Measurements from ENCODE around the gene FAM222A.

DNA sequence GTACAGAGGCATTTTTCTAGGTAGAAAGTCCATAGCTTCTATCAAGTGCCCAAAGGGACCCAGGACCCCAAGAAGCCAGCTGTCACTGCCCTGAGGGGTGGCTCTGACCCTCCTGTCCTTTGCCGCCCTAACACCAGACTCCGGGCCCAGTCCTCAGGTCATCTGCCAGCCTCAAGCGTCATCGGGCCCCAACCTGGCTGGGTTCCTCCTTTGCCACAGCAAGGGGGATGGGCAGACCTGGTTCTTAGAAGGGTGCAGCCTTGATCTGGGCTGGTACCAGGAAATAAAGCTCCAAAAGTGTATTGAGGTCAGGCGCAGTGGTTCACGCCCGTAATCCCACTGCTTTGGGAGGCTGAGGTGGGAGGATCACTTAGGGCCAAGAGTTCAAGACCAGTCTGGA is 27.1 kb upstream of the FAM222A start:
- TF ChIP-seq, protein P1, sequence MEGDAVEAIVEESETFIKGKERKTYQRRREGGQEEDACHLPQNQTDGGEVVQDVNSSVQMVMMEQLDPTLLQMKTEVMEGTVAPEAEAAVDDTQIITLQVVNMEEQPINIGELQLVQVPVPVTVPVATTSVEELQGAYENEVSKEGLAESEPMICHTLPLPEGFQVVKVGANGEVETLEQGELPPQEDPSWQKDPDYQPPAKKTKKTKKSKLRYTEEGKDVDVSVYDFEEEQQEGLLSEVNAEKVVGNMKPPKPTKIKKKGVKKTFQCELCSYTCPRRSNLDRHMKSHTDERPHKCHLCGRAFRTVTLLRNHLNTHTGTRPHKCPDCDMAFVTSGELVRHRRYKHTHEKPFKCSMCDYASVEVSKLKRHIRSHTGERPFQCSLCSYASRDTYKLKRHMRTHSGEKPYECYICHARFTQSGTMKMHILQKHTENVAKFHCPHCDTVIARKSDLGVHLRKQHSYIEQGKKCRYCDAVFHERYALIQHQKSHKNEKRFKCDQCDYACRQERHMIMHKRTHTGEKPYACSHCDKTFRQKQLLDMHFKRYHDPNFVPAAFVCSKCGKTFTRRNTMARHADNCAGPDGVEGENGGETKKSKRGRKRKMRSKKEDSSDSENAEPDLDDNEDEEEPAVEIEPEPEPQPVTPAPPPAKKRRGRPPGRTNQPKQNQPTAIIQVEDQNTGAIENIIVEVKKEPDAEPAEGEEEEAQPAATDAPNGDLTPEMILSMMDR (optimal IDR thresholded peaks at IDR 0.05 in 1 of 3, IDR thresholded peaks at IDR 0.05 in 1 of 3, conservative IDR thresholded peaks at IDR 0.05 in 1 of 3; ENCODE audit: extremely low read depth in 1 of 3, insufficient read depth in 2 of 3, low read length in 3 of 3), result no peak
- TF ChIP-seq EZH2 (IDR thresholded peaks at IDR 0.05; ENCODE audit: low read length), result no peak

Measured in keratinocyte (primary cell).